Daoy (cell line): Measurements from ENCODE around the gene SEMG1. TPM values are rescaled to one million over a fixed set of nuclear protein-coding genes. Genes with fewer than 3 reads are reported as not detected.
A peak's percentile ranks its signal among the peaks of the same experiment; 100 is the strongest.

Source experiments
- DNase-seq: peaks from one replicate; pipeline ENCODE4 v3.0.0-alpha.2; 2015; ENCODE audit warnings: low read depth
- total RNA-seq: library from RNA; depleted of rRNA; stranded (reverse); fragments of >200 nt; shearing (Covaris generic); gene quantifications from 2 replicates; pipeline ENCODE4 v1.2.3, GENCODE V29; 2014; rRNA removed

SEMG1 gene
- total RNA-seq, 1 experiment from 2014 or later = not detected

- DNase-seq = no peak
Observed at GRCh38 chr20:45223136-45223535, 16.3 kb downstream of the SEMG1 start.

- DNase-seq = no peak
Observed at GRCh38 chr20:45226287-45226686, 19.5 kb downstream of the SEMG1 start.

GRCh38 chr20:45229264-45230056, 22.6 kb downstream of the SEMG1 start:
- peak; percentile 18 for DNase-seq

- DNase-seq = no peak
Observed at GRCh38 chr20:45230631-45231030, 23.8 kb downstream of the SEMG1 start.

- DNase-seq = no peak
Observed at GRCh38 chr20:45235995-45236394, 29.2 kb downstream of the SEMG1 start.

- DNase-seq = no peak
Observed at GRCh38 chr20:45238139-45238538, 31.3 kb downstream of the SEMG1 start.

GRCh38 chr20:45246109-45246508, 39.3 kb downstream of the SEMG1 start:
- DNase-seq = no peak

- no peak for DNase-seq
Observed at GRCh38 chr20:45247865-45248264, 41.0 kb downstream of the SEMG1 start.

GRCh38 chr20:45248609-45249008, 41.8 kb downstream of the SEMG1 start:
- no peak for DNase-seq

GRCh38 chr20:45251884-45252560, 45.2 kb downstream of the SEMG1 start:
- no peak for DNase-seq

- no peak for DNase-seq
Observed at GRCh38 chr20:45253261-45253660, 46.4 kb downstream of the SEMG1 start.

GRCh38 chr20:45254383-45255262, 47.8 kb downstream of the SEMG1 start, which contains the start of gene SLPI:
SLPI (minus strand) TSS chr20:45254564; CDS start chr20:45254543, 21 bp downstream.
- peak; percentile 16 for DNase-seq

GRCh38 chr20:45257161-45257560, 50.3 kb downstream of the SEMG1 start:
- DNase-seq = no peak

GRCh38 chr20:45257711-45258110, 50.9 kb downstream of the SEMG1 start:
- DNase-seq = no peak

- no peak for DNase-seq
Observed at GRCh38 chr20:45258259-45258658, 51.4 kb downstream of the SEMG1 start.

GRCh38 chr20:45258664-45259063, 51.8 kb downstream of the SEMG1 start:
- DNase-seq = no peak

Other genes starting within 250 kb of the SEMG1 start
- gene TOMM34, start 246.6 kb upstream of the SEMG1 start, total RNA-seq = 77.5 and 87.9 TPM in 2 replicates
- gene STK4, start 240.5 kb upstream of the SEMG1 start, total RNA-seq = 20.8 and 25.0 TPM in 2 replicates
- not detected in 2 replicates for gene KCNS1, start 105.9 kb upstream of the SEMG1 start, total RNA-seq
- not detected in 2 replicates for gene WFDC5, start 91.9 kb upstream of the SEMG1 start, total RNA-seq
- not detected in 2 replicates for gene WFDC12, start 82.6 kb upstream of the SEMG1 start, total RNA-seq
- not detected in 2 replicates for gene PI3, start 32.1 kb upstream of the SEMG1 start, total RNA-seq
- gene SEMG2, start 14.3 kb downstream of the SEMG1 start, total RNA-seq = not detected in 2 replicates
- not detected in 2 replicates for gene SLPI, start 47.5 kb downstream of the SEMG1 start, total RNA-seq
- gene RBPJL, start 99.8 kb downstream of the SEMG1 start, total RNA-seq = not detected in 2 replicates
- not detected in 2 replicates for gene MATN4, start 101.3 kb downstream of the SEMG1 start, total RNA-seq
- 136 and 143 TPM in 2 replicates for gene SDC4, start 141.4 kb downstream of the SEMG1 start, total RNA-seq
- gene SYS1, start 156.1 kb downstream of the SEMG1 start, total RNA-seq = 12.5 and 13.3 TPM in 2 replicates
- not detected in 2 replicates for gene TP53TG5, start 171.3 kb downstream of the SEMG1 start, total RNA-seq
- gene DBNDD2, start 201.3 kb downstream of the SEMG1 start, total RNA-seq = 5.8 and 7.3 TPM in 2 replicates
- 51.3 and 58.7 TPM in 2 replicates for gene PIGT, start 209.1 kb downstream of the SEMG1 start, total RNA-seq